HG02763 (cell line): ENCODE measurements around the gene KIR2DL3.
"Not testable (repeated sequence)": the region's sequence is repeated elsewhere in the genome, so short reads cannot be mapped to it uniquely, and the experiment has no call there.

Source experiments
- ATAC-seq: cut with Tn5 transposase; IDR thresholded peaks from one replicate; pipeline ENCODE4 v1.9.1; 2021; ENCODE audit warnings: mild to moderate bottlenecking, moderate library complexity; ENCODE audit not compliant: unreplicated experiment

The KIR2DL3 gene

GRCh38 chr19:54739587-54740497, 1.5 kb downstream of the KIR2DL3 start:
- ATAC-seq, result no peak

GRCh38 chr19:54741950-54742349, 3.6 kb downstream of the KIR2DL3 start:
- ATAC-seq, result not testable (repeated sequence)

GRCh38 chr19:54744080-54744479, 5.8 kb downstream of the KIR2DL3 start:
- not testable (repeated sequence) for ATAC-seq

DNA sequence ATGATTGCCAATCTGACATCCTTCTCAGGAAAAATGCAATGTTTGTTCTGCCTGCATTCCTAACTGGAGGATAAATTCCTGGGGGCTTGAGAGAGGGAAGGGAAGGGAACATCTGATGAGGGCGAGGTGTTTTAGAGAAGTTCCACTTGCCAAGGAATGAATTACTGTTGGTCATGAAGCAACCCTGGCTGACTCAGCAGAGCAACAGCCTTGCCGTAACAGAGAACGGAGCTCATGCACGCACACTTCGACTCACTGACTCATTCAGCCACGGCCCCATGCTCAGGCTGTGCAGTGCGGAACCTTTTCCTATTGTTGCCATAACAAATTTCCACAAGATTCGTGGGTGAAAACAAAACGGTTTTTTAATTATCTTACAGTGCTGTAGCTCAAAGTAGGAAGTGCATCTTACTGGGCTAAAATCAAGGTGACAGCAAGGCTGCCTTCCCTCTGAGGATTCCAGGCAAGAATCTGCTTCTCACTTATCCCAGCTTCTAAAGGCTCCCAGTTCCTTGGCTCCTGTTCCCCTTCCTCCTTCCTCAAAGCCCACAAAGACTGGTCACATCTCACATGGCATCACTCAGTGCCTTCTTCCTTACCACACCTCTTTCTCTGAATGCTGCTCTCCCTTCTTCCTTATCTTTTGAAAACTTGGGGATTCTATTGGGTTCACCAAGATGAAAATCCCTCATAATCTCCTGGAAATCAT, 9.5 kb downstream of the KIR2DL3 start:
- not testable (repeated sequence) for ATAC-seq

GRCh38 chr19:54750276-54750675, 12.0 kb downstream of the KIR2DL3 start:
- not testable (repeated sequence) for ATAC-seq

GRCh38 chr19:54756204-54757110, 18.1 kb downstream of the KIR2DL3 start:
- not testable (repeated sequence) for ATAC-seq

DNA sequence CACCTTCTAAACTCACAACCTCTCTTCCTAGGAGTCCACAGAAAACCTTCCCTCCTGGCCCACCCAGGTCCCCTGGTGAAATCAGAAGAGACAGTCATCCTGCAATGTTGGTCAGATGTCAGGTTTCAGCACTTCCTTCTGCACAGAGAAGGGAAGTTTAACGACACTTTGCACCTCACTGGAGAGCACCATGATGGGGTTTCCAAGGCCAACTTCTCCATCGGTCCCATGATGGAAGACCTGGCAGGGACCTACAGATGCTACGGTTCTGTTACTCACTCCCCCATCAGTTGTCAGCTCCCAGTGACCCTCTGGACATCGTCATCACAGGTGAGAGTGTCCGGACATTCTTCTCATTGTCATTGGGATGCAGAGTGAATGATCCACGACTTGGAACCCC, 20.3 kb downstream of the KIR2DL3 start:
- ATAC-seq, result not testable (repeated sequence)

GRCh38 chr19:54764219-54764618, 25.9 kb downstream of the KIR2DL3 start:
- ATAC-seq, result not testable (repeated sequence)

DNA sequence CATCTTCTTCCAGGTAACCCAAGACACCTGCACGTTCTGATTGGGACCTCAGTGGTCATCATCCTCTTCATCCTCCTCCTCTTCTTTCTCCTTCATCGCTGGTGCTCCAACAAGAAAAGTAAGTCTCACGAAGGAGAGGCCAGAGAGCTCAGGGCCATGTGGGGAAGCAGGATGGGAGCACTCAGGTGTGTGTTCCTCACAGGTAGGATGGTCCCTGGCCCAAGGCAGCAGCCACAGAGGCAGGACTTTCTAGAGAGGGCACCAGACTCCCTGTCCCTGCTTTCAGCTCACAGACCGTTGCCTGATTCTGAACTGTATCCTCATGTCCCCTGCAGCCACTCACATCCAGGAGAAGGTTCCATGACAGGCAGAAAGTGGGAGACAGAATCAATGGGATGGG, 28.2 kb downstream of the KIR2DL3 start:
- not testable (repeated sequence) for ATAC-seq

- not testable (repeated sequence) for ATAC-seq
Observed at GRCh38 chr19:54769646-54770045, 31.3 kb downstream of the KIR2DL3 start, which contains the start of gene KIR2DL1. Gene KIR2DL1 (plus strand): TSS chr19:54769793. CDS start chr19:54769851, 58 bp downstream.

- ATAC-seq, result not testable (repeated sequence)
Observed at GRCh38 chr19:54770511-54770910, 32.2 kb downstream of the KIR2DL3 start.

DNA sequence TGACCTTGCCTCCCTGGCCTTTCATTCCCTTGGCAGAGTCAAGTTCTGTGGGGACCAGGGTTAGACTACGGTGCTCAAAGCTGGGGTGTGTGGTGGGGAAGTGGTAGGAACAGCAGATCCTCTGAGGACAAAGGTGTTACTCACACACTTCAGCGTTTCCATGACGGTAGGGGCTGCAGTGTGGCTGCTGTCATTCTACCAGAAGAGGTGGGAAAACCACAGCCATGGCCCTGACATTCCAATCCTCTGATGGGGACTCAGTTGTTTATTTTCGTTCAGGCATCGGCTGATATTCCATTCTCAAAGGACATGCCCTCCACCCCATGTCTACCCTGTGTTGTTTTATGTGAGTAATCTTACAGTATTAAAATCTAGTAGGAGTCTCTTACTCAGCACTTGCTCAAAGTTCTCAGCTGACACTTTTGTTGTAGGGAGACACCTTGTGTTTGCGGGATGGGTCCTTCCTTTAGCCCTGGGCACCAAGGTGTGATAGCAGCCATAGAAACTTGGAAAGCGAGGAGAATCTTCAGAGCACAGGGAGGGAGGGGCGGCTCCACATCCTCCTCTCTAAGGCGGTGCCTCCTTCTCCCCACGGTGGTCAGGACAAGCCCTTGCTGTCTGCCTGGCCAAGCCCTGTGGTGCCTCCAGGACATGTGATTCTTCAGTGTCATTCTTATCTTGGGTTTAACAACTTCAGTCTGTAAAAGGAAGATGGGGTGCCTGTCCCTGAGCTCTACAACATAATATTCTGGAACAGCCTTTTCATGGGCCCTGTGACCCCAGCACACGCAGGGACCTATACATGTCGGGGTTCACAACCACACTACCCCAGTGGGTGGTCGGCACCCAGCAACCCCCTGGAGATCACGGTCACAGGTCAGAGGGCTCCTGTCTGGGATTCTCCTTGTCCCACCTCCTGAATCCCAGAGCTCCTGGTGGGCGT, 33.0 kb downstream of the KIR2DL3 start:
- not testable (repeated sequence) for ATAC-seq

DNA sequence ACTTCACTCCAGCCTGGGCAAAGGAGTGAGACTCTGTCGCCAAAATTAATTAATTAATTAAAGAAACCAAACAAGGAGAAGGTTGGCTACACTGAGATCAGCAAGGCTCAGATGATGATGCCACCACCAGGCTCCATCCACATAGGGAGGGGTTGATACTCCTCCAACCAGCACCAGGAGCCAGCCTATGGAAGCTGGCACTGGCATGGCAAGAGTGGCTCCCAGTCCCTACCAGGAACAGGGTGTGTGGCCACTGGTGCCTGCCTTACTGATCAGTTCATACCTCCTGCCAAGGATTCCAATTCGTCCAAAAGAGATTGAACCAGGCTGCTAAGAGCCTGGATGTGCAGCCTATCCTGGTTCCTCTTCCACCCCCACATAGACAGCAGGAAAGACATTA, 34.4 kb downstream of the KIR2DL3 start:
- ATAC-seq, result not testable (repeated sequence)

- ATAC-seq, result not testable (repeated sequence)
Observed at GRCh38 chr19:54775095-54775815, 36.9 kb downstream of the KIR2DL3 start.

GRCh38 chr19:54775830-54776229, 37.5 kb downstream of the KIR2DL3 start:
- not testable (repeated sequence) for ATAC-seq

DNA sequence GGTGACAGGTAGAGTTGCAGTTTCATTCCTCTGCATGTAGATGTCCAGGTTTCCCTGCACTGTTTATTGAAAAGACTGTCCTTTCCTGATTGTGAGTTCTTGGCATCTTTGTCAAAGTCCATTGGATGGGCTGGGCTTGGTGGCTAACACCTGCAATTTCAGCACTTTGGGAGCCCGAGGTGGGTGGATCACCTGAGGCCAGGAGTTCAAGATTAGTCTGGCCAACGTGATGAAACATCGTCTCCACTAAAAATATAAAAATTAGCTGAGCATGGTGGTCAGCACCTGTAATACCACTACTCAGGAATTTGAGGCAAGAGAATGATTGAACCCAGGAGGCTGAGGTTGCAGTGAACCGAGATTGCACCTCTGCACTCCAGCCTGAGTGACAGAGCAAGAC, 39.5 kb downstream of the KIR2DL3 start:
- not testable (repeated sequence) for ATAC-seq

GRCh38 chr19:54778896-54779295, 40.6 kb downstream of the KIR2DL3 start:
- ATAC-seq, result not testable (repeated sequence)

DNA sequence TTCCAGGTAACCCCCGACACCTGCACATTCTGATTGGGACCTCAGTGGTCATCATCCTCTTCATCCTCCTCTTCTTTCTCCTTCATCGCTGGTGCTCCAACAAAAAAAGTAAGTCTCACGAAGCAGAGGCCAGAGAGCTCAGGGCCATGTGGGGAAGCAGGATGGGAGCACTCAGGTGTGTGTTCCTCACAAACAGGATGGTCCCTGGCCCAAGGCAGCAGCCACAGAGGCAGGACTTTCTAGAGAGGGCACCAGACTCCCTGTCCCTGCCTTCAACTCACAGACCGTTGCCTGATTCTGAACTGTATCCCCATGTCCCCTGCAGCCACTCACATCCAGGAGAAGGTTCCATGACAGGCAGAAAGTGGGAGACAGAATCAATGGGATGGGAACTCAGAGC, 44.6 kb downstream of the KIR2DL3 start:
- not testable (repeated sequence) for ATAC-seq
